GM12873 (cell line): ENCODE results near the gene PLS1.

Experiments
- TF ChIP-seq, protein P1 (sequence below): IDR thresholded peaks from 2 replicates; pipeline ENCODE4 v1.5.1; 2012; ENCODE audit warnings: low read depth, mild to moderate bottlenecking, moderate library complexity, low read length, control low read depth; ENCODE audit not compliant: insufficient read depth; ENCODE audit errors: missing control alignments

The PLS1 gene

DNA sequence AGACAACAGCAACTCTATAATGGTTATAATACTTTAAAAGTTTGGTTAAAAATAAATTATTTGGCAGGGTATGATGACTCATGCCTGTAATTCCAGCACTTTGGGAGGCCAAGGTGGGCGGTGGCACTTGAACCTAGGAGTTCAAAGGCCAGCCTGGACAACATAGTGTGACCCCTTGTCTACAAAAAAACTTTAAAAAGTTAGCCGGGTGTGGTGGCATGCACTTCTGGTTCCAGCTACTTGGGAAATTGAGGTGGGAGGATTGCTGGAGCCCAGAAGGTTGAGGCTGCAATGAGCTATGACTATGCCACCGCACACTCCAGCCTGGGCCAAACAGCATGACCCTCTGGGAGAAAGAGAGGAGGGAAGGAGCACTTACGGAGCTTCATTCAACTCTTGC lies 119.9 kb downstream of the PLS1 start:
- TF ChIP-seq, protein P1, sequence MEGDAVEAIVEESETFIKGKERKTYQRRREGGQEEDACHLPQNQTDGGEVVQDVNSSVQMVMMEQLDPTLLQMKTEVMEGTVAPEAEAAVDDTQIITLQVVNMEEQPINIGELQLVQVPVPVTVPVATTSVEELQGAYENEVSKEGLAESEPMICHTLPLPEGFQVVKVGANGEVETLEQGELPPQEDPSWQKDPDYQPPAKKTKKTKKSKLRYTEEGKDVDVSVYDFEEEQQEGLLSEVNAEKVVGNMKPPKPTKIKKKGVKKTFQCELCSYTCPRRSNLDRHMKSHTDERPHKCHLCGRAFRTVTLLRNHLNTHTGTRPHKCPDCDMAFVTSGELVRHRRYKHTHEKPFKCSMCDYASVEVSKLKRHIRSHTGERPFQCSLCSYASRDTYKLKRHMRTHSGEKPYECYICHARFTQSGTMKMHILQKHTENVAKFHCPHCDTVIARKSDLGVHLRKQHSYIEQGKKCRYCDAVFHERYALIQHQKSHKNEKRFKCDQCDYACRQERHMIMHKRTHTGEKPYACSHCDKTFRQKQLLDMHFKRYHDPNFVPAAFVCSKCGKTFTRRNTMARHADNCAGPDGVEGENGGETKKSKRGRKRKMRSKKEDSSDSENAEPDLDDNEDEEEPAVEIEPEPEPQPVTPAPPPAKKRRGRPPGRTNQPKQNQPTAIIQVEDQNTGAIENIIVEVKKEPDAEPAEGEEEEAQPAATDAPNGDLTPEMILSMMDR, result no peak

DNA sequence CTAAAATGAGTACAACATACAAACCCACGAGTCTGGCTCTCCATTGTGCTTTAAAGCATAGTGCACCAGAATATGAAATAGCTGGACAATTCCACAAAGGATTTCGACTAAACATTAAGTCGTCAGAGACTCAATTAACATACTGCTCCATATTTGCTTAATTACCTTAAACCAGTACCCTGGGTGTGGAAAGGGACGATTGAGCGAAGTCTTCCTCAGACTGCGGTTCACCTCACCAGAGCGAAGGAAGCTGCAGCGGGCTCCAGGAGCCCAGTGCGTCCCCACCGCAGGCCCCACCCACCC lies 127.4 kb downstream of the PLS1 start:
- TF ChIP-seq, protein P1, result no peak

DNA sequence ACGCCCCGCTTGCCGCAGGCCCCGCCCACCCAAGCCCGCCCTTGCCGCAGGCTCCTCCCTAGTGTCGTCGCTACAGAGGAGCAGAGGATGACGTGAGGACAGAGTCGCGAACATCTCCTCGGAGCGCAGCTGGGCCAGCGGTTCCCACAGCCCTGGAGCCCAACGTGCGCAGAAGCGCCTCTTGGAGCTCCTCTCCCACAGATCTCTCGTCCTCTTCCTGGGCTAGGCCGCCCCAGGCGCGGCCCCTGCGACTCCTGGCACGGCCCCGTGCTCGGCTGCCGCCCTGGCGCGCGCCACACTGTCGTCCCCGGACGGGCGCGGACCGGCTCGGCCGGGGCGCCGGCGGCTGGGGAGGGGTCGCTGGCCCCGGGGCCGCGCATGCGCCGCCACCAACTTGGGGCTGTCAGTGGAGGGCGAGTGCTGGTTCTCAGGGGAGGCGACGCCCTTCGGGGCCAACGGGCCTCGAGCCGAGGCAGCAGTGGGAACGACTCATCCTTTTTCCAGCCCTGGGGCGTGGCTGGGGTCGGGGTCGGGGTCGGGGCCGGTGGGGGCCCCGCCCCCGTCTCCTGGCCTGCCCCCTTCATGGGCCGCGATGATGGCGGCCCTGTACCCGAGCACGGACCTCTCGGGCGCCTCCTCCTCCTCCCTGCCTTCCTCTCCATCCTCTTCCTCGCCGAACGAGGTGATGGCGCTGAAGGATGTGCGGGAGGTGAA lies 127.9 kb downstream of the PLS1 start, which contains the start of gene TRPC1:
TRPC1 (plus strand) TSS at position 67 of the 714 bp plus-strand sequence; CDS start at position 593, 526 bp downstream.
- TF ChIP-seq, protein P1, result no peak

DNA sequence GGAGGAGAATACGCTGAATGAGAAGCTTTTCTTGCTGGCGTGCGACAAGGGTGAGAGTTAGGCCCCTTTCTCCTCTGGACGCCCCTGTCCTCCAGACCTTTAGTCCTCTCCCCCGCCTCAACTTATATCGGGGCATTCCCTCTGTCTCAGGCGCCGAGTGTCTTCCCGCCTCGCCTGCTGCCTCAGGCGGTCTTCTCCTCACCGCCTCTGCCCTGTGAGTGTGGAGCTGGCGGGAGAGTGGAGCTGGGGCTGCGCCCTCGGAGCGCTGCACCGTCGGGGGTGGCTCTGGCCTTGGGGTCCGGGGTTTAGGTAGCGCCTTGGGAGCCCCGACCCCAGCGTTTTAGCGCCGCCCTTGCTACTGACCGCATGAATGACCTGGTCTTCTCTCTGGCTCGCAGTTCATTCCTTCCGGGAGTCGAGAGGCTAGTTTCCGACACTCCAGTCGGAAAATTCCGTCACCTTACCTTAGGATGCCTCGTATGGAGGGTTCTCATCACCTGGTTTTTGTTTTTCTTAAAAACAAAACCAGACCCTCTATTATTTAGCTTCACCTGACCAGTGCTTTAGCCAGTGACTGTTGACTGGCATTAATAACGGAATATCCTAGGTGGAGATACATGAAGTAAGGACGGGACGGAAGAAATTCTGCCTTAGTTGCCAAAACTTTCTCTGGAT lies 128.6 kb downstream of the PLS1 start:
- TF ChIP-seq, protein P1, result no peak

DNA sequence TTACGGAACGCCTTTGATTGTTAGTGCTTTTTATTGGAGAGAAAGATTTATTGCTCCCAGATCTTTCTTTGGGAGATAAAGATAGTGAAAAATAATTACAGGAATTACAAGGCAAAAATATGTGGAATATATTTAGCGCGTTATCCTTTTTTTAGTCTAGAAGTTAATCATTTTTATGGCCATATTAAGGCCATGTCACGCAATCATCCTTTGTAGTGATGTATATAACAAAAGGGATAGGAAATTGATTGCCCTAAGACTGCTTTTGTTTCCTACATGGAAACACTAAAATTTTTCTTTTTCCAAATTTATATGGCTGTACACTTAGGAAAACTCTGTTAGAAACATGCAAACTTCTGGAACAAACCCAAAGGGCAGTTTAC lies 129.2 kb downstream of the PLS1 start:
- TF ChIP-seq, protein P1, result no peak

DNA sequence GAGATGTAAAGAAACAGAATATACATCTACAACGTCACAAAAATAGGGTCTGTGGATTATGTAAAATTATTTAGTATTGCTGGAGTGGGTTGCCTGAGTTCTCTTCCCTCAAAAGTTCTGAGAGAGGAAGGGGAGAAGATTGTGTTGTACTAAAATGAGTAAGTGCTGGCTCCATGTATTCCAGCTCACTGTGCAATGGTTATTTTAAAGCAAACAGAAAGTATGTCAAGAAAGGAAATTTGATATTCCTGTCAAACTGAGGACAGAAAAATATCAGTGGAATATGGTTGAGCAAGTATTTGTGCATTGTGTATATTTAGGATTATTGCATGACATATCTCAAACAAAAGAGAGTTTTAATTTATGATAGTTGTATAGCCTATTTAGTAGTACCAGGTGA lies 129.8 kb downstream of the PLS1 start:
- TF ChIP-seq, protein P1, result no peak

DNA sequence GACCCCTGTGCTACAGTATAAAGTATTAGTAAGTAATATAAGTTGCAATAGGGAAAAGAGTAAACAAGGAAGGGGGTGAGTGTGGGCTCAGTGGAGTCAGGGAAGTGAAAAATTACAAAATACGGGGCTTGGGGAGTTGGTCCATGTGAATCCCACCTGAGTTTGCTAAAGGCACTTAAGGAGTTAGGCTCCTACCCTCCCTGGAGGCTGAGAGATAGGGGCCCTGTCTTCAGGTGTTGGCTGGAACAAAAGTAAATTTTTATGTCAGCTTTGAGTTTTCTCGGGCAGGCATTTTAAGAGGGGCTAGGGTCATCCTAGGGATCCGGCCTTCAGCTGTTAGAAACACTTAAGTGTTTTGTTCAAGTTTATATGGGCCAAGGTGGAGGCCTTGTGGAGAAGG lies 135.9 kb downstream of the PLS1 start:
- TF ChIP-seq, protein P1, result no peak
